ENCODE results near the gene LRRC42. TPM values are rescaled to one million over a fixed set of nuclear protein-coding genes. Genes with fewer than 3 reads are reported as not detected.

LRRC42 gene
- total RNA-seq, 1 experiment from 2014 or later: 38.1 TPM

- TF ChIP-seq ATF6 (CRISPR knock-in tag; IDR thresholded peaks at IDR 0.05): no peak
- TF ChIP-seq ZNF121 (CRISPR knock-in tag; IDR thresholded peaks at IDR 0.05): no peak
- no peak for TF ChIP-seq SMAD3 (CRISPR knock-in tag; IDR thresholded peaks at IDR 0.05; ENCODE audit: borderline replicate concordance)
These were observed 46.9 kb upstream of the LRRC42 start (continued) for GRCh38 chr1:53899206-53899628.

GRCh38 chr1:53899708-53900107 lies 46.4 kb upstream of the LRRC42 start:
- no peak overlapping the region for H3K4me3 Mint-ChIP-seq
- H3K4me1 Mint-ChIP-seq: no peaks in the 10 kb centered on the region
- POLR2A ChIA-PET: interaction anchor here (0.6 kb wide), 1 partner anchor 81 kb away, joined by 4 read pairs; no protein-coding TSS in a partner anchor
- ATAC-seq: no peak
- H3K36me3 Mint-ChIP-seq: no peaks in the 10 kb centered on the region
- no peak overlapping the region for H3K27ac Mint-ChIP-seq
- DNase-seq (ENCODE audit: low spot score): no peak
- CTCF ChIA-PET: interaction anchor here (0.6 to 1.9 kb wide), 2 partner anchors 51 to 60 kb away, joined by 3 to 4 read pairs; no protein-coding TSS in a partner anchor
- H3K9me3 Mint-ChIP-seq: no peaks in the 10 kb centered on the region
- H3K27me3 Mint-ChIP-seq (ENCODE audit: low read depth): peaks cover 7% of the 10 kb centered on the region
- TF ChIP-seq CDX4 (CRISPR knock-in tag; IDR thresholded peaks at IDR 0.05; ENCODE audit: borderline replicate concordance): no peak
- TF ChIP-seq USF1 (CRISPR knock-in tag; IDR thresholded peaks at IDR 0.05): no peak
- TF ChIP-seq HMGA2 (CRISPR knock-in tag; IDR thresholded peaks at IDR 0.05): no peak

GRCh38 chr1:53902235-53903138 lies 43.7 kb upstream of the LRRC42 start:
- Mint-ChIP-seq H3K27ac (no peak overlapping the region), H3K4me3 (no peak overlapping the region), H3K9me3 (no peaks in the 10 kb centered on the region), H3K27me3 (ENCODE audit: low read depth) (no peaks in the 10 kb centered on the region), H3K4me1 (no peaks in the 10 kb centered on the region), H3K36me3 (no peaks in the 10 kb centered on the region)
- TF ChIP-seq ZBTB43 (CRISPR knock-in tag; IDR thresholded peaks at IDR 0.05) (no peak), ZNF232 (CRISPR knock-in tag; IDR thresholded peaks at IDR 0.05) (no peak), FOXP4 (CRISPR knock-in tag; IDR thresholded peaks at IDR 0.05) (no peak), PREB (CRISPR knock-in tag; IDR thresholded peaks at IDR 0.05; ENCODE audit: borderline replicate concordance) (no peak), HMGA2 (CRISPR knock-in tag; IDR thresholded peaks at IDR 0.05) (no peak), ZNF532 (CRISPR knock-in tag; IDR thresholded peaks at IDR 0.05; ENCODE audit: borderline replicate concordance) (no peak), PRRX2 (CRISPR knock-in tag; IDR thresholded peaks at IDR 0.05) (no peak), SP1 (CRISPR knock-in tag; conservative IDR thresholded peaks at IDR 0.05) (no peak), ATF6 (CRISPR knock-in tag; IDR thresholded peaks at IDR 0.05) (no peak), SOX15 (CRISPR knock-in tag; IDR thresholded peaks at IDR 0.05) (no peak), TP53 (CRISPR knock-in tag; IDR thresholded peaks at IDR 0.05) (no peak), ZNF263 (CRISPR knock-in tag; IDR thresholded peaks at IDR 0.05; ENCODE audit: low read depth) (no peak)
- ChIA-PET POLR2A (interaction anchor here (0.6 kb wide), 1 partner anchor 29 kb away, joined by 3 read pairs; no protein-coding TSS in a partner anchor), CTCF (no interaction called here)
- no peak for DNase-seq (ENCODE audit: low spot score)
- ATAC-seq: no peak
